ENCODE results near the gene ELMOD3.
"Not testable (repeated sequence)": the region's sequence is repeated elsewhere in the genome, so short reads cannot be mapped to it uniquely, and the experiment has no call there.

The ELMOD3 gene

DNA sequence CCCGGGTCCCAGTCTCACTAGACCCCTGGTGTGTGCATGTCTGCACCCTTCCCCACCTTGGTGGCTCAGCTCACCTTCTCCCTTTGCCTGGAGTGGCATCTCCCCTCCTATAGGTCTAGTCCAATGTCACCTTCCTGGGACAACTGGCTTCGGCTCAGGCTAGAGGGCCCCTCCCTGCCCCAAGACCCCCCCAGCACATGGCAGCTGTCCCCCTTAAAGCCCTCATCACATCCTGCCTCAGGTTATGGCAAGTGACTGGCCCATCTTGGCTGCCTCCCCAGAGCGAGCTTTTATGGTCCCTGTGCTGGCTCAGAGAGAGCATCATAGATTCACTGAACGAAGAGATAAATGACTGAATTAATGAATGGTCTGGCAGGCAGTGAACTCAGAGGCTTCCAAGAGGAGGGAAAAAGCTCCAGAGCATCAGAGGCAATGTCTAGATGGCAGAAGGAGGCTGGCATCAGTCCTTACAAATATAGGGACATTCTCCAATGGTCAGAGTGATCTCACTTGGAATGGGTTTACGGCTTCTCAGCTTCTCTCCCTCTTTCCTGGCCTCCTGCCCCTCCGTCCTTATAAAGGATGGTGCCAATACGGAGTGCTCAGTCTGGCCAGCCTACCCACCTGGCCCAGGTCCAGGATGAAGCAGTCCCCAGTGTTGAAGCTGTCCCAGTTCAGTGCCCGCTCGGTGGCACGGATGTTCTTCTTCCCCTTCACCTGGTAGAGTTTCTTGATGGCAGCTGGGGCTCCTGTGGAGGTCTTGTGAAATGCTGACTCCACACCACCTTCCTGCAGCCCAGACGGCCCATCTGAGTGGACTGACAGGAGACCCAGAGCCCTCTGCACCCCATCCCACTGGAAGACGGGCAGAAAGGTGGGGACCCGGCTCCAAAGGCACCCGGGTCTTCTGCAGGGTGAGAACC is 46.2 kb downstream of the ELMOD3 start:
- H3K4me3 ChIP-seq (ENCODE audit: low read length), result no peak overlapping the region
- no CpG with 5 or more reads among the region's 14 CpGs for WGBS (ENCODE audit: insufficient coverage, insufficient read length)
- H3K36me3 ChIP-seq (ENCODE audit: control insufficient read depth, insufficient read depth, low read length), result peaks cover 7% of the 10 kb centered on the region; the same call in 1 of the 2 replicates
- no peak overlapping the region for H3K27ac ChIP-seq (ENCODE audit: low read length)
- H3K27me3 ChIP-seq (ENCODE audit: control insufficient read depth, insufficient read depth, low read length), result no peaks in the 10 kb centered on the region
- DNase-seq (ENCODE audit: low read depth, low spot score), result no peak
- H3K9me3 ChIP-seq (ENCODE audit: control insufficient read depth, insufficient read depth, low read length), result no peaks in the 10 kb centered on the region
- H3K4me1 ChIP-seq (ENCODE audit: control insufficient read depth, insufficient read depth, low read length), result no peaks in the 10 kb centered on the region; the same call in 1 of the 2 replicates

DNA sequence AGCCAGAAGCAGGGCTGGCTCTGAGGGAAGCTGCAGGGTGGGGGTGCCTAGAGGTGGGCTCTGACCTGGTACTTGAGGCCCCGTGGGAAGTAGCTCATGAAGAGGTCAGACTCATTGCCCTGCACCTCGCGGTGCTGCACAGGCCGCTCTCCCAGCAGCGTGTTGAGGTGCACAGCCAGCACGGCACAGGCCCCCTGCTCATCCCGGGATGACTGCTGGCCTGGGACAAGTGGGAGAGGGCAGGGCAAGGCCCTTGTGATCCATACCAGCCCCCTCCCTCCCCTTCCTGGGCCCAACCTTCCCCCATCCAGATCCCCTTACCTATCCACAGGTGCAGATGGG is 46.9 kb downstream of the ELMOD3 start:
- WGBS (ENCODE audit: insufficient coverage, insufficient read length), result no CpG with 5 or more reads among the region's 7 CpGs
- no peaks in the 10 kb centered on the region for H3K27me3 ChIP-seq (ENCODE audit: control insufficient read depth, insufficient read depth, low read length)
- peaks cover 7% of the 10 kb centered on the region; the same call in 1 of the 2 replicates for H3K36me3 ChIP-seq (ENCODE audit: control insufficient read depth, insufficient read depth, low read length)
- H3K4me1 ChIP-seq (ENCODE audit: control insufficient read depth, insufficient read depth, low read length), result no peaks in the 10 kb centered on the region; the same call in 1 of the 2 replicates
- no peak overlapping the region for H3K4me3 ChIP-seq (ENCODE audit: low read length)
- no peak overlapping the region for H3K27ac ChIP-seq (ENCODE audit: low read length)
- no peaks in the 10 kb centered on the region for H3K9me3 ChIP-seq (ENCODE audit: control insufficient read depth, insufficient read depth, low read length)
- no peak for DNase-seq (ENCODE audit: low read depth, low spot score)

DNA sequence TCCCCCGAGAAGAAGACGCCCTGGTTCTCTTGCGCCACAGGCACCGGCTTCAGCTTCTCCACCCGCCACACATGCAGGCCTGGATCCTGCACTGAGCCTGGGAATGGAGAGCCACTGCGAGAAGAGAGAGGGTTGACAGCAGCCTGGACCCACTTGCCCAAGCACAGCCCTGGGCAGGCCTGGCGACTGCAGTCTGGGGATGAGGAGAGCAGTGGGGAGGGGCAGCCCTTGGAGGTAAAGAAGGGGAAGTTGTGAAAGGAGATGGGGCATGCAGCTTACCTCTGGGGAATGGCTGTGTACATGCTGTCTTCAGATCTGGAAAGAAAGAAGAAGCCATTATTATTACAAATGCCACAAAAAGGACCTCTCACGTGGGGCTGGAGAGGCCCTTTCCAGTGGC is 47.3 kb downstream of the ELMOD3 start:
- no peaks in the 10 kb centered on the region for H3K27me3 ChIP-seq (ENCODE audit: control insufficient read depth, insufficient read depth, low read length)
- no peak overlapping the region for H3K27ac ChIP-seq (ENCODE audit: low read length)
- H3K4me3 ChIP-seq (ENCODE audit: low read length), result no peak overlapping the region
- no peak for DNase-seq (ENCODE audit: low read depth, low spot score)
- no peaks in the 10 kb centered on the region for H3K9me3 ChIP-seq (ENCODE audit: control insufficient read depth, insufficient read depth, low read length)
- no CpG with 5 or more reads among the region's 8 CpGs for WGBS (ENCODE audit: insufficient coverage, insufficient read length)
- H3K4me1 ChIP-seq (ENCODE audit: control insufficient read depth, insufficient read depth, low read length), result no peaks in the 10 kb centered on the region; the same call in 1 of the 2 replicates
- H3K36me3 ChIP-seq (ENCODE audit: control insufficient read depth, insufficient read depth, low read length), result peaks cover 7% of the 10 kb centered on the region; the same call in 1 of the 2 replicates

DNA sequence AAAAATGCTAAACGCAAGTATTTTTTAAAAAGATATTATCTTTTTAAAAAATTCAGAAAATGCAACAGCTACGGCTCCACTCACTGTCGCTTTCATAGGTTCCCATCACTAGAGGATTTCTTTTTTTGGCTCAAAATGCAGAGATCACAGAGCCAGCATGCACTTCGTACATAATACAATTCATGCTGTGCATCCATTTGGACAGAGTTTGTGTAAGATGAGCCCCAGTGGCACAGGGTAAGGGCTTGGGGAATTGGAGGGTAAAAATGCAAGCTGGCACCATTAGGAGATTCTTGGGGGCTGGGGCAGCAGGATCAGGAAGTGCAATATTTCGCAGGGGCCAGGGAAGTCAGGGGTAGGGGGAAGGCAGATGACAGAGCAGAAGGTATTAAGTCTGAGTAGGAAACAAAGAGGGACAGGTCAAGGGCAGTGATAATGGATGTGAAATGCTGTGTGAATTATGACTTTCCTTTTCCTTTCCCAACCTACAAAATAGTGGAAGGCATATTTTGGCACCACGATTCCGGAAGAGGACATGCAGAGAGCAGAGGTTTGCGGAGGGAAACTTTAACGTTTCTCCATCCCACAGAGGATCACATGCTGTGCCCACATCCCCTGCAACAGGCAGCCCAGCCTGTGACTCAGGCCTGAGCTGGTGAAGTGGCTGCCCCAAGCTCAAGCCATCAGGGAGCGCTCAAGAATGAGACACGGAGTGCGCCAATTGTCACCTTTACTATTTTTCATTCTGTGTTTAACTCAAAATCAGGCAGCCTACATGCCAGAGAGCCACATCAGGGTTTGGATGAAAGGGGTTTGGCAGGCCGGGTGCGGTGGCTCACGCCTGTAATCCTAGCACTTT is 50.9 kb downstream of the ELMOD3 start:
- Histone ChIP-seq H3K27me3 (ENCODE audit: control insufficient read depth, insufficient read depth, low read length) (no peaks in the 10 kb centered on the region), H3K36me3 (ENCODE audit: control insufficient read depth, insufficient read depth, low read length) (no peaks in the 10 kb centered on the region), H3K27ac (ENCODE audit: low read length) (no peak overlapping the region), H3K9me3 (ENCODE audit: control insufficient read depth, insufficient read depth, low read length) (no peaks in the 10 kb centered on the region), H3K4me3 (ENCODE audit: low read length) (no peak overlapping the region), H3K4me1 (ENCODE audit: control insufficient read depth, insufficient read depth, low read length) (peaks cover 10% of the 10 kb centered on the region)
- WGBS (ENCODE audit: insufficient coverage, insufficient read length), result no CpG with 5 or more reads among the region's 15 CpGs
- DNase-seq (ENCODE audit: low read depth, low spot score), result no peak

DNA sequence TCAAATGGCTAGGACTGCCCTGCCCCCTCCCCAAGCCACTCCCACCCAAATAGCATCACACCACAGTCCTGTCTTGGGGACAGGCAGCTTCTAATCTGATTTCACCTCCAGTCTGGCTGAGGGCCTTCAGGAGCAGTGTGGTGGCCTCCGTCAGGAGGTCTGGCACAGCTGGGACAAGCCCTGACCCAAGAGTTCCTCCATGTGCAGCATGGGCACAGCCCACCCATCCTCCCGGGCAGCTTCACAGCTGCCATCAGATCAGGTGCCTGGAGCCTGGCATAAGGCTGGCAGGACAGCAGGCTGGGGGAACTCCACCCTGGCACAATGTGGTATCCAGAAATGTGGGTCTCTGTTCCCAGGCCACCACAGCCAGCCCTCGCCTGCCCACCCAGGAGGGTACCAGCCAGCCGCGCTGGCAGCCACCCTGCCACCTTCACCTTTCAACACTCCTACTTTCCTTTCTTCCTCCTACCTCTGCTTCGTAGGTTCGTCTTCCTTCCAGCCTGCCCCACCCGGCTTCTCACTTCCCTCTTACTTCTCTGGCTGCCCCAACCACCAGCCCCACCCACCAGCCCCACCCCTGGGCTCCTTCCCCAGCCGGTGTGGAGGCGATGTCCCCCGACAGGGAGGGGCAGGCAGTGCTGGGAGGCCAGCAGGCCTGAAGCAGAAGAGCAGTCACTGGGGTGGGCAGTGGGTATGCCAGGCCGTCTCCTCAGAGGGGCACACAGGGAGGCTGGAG is 55.4 kb downstream of the ELMOD3 start, which contains the start of gene CAPG:
Gene CAPG, minus strand, starts transcription at position 522 of the 739 bp plus-strand sequence. CDS start 8,221 bp downstream, outside the sequence.
- no peaks in the 10 kb centered on the region for H3K9me3 ChIP-seq (ENCODE audit: control insufficient read depth, insufficient read depth, low read length)
- no peaks in the 10 kb centered on the region for H3K36me3 ChIP-seq (ENCODE audit: control insufficient read depth, insufficient read depth, low read length)
- no peak for DNase-seq (ENCODE audit: low read depth, low spot score)
- no peak within 1 kb of the TSS for H3K27ac ChIP-seq (ENCODE audit: low read length)
- WGBS (ENCODE audit: insufficient coverage, insufficient read length), result no CpG with 5 or more reads among the region's 12 CpGs
- no peaks in the 10 kb centered on the region for H3K27me3 ChIP-seq (ENCODE audit: control insufficient read depth, insufficient read depth, low read length)
- no peak within 1 kb of the TSS for H3K4me3 ChIP-seq (ENCODE audit: low read length)
- peaks cover 12% of the 10 kb centered on the region for H3K4me1 ChIP-seq (ENCODE audit: control insufficient read depth, insufficient read depth, low read length)

DNA sequence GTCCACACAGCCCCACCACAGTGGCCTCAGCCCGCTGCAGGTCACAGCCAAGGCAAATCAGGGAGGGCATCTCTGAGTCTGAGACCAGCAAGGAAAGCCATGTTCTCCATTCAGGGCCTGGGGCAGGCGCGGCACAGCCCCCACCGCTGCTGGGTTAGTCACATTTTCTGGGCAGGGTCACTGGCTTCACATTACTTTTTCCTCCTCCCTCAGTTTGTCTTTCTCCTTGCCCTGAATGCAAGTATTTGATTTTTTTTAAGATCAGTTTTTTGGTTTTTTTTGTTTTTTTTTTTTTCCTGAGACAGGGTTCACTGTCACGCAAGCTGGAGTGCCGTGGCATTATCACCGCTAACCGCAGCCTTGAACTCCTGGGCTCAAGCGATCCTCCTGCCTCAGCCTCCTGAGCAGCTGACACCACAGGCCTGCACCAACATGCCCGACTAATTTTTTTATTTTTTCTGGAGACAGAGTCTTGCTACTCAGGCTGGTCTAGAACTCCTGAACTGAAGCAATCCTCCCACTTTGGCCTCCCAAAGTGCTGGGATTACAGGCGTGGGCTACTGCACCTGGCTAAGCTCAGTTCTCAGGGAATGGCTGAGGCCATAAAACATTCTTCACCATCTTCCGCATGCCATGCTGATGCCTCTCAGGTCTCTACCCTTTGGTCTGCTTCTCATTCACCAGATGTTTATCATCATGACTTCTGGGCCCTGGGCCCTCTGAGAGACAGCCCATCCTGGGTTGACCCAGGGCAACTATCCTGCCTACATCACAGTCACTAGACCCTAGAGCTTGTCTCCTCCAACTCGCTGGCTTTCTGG is 56.2 kb downstream of the ELMOD3 start:
- WGBS (ENCODE audit: insufficient coverage, insufficient read length), result no CpG with 5 or more reads among the region's 13 CpGs
- H3K4me1 ChIP-seq (ENCODE audit: control insufficient read depth, insufficient read depth, low read length), result peaks cover 12% of the 10 kb centered on the region
- H3K27me3 ChIP-seq (ENCODE audit: control insufficient read depth, insufficient read depth, low read length), result no peaks in the 10 kb centered on the region
- H3K27ac ChIP-seq (ENCODE audit: low read length), result no peak overlapping the region
- H3K36me3 ChIP-seq (ENCODE audit: control insufficient read depth, insufficient read depth, low read length), result no peaks in the 10 kb centered on the region
- no peak for DNase-seq (ENCODE audit: low read depth, low spot score)
- no peak overlapping the region for H3K4me3 ChIP-seq (ENCODE audit: low read length)
- no peaks in the 10 kb centered on the region for H3K9me3 ChIP-seq (ENCODE audit: control insufficient read depth, insufficient read depth, low read length)

DNA sequence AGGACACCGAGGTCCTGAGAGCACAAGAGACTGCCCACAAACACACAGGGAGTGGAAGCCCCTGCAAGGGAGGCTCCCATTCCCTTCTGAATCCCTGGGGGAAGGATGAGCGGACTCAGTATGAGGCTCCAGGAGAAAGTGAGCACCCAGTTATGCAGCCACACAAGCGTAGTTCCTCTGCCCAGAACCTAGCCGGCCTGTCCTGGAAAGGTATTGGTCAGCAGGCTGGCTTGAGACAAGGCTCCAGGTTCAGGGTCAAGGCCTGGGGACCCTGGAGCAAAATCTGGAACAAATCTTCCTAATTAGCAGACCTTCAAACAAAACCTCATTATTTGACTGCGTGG is 56.8 kb downstream of the ELMOD3 start:
- no peaks in the 10 kb centered on the region for H3K36me3 ChIP-seq (ENCODE audit: control insufficient read depth, insufficient read depth, low read length)
- peaks cover 12% of the 10 kb centered on the region for H3K4me1 ChIP-seq (ENCODE audit: control insufficient read depth, insufficient read depth, low read length)
- H3K4me3 ChIP-seq (ENCODE audit: low read length), result no peak overlapping the region
- H3K27me3 ChIP-seq (ENCODE audit: control insufficient read depth, insufficient read depth, low read length), result no peaks in the 10 kb centered on the region
- no peaks in the 10 kb centered on the region for H3K9me3 ChIP-seq (ENCODE audit: control insufficient read depth, insufficient read depth, low read length)
- no peak overlapping the region for H3K27ac ChIP-seq (ENCODE audit: low read length)
- no CpG with 5 or more reads among the region's 5 CpGs for WGBS (ENCODE audit: insufficient coverage, insufficient read length)
- no peak for DNase-seq (ENCODE audit: low read depth, low spot score)

DNA sequence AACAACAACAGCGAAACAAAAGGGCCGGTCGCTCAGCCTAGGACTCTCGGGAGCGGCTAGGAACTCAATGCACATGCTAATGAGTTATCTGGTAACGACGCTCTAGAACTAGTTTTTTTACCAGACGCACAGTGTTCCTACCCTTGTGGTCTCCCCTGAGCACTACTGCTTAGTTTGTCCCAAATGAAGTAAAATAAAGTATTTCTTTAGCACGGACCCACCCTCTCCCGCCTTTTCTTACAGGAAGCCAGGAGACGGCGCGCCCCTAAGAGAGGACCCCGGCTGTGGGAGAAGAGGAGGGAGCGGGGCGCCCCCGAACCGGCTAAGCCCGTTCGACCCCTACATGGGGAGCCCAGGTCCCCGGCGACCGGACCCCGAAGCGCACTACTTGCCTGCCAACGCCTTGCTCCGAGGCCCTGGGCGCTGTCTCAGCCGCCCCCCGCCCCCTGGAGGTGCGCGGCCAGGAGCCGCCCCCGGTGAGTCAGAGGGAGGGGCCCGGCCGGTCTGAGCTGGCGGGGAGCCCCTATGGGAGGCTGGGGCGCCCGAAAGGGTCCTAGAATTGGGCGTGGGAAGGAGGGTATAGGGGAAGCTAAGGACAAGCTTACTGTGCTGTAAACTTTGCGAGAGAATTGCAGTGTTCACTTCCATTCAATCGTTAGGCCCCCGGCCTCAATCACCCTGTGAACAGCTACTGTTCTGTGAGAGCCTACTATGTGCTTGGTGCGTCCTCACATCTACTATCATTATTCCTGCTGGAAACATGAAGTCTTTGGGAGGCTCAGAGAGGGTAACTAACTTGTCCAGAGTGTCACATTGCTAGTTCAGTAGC is 59.2 kb downstream of the ELMOD3 start:
- Histone ChIP-seq H3K9me3 (ENCODE audit: control insufficient read depth, insufficient read depth, low read length) (no peaks in the 10 kb centered on the region), H3K4me3 (ENCODE audit: low read length) (peak overlapping the region; percentile 37; the same call in 1 of the 2 replicates), H3K4me1 (ENCODE audit: control insufficient read depth, insufficient read depth, low read length) (peaks cover 12% of the 10 kb centered on the region), H3K27me3 (ENCODE audit: control insufficient read depth, insufficient read depth, low read length) (no peaks in the 10 kb centered on the region), H3K27ac (ENCODE audit: low read length) (no peak overlapping the region), H3K36me3 (ENCODE audit: control insufficient read depth, insufficient read depth, low read length) (no peaks in the 10 kb centered on the region)
- no peak for DNase-seq (ENCODE audit: low read depth, low spot score)
- no CpG with 5 or more reads among the region's 44 CpGs for WGBS (ENCODE audit: insufficient coverage, insufficient read length)

DNA sequence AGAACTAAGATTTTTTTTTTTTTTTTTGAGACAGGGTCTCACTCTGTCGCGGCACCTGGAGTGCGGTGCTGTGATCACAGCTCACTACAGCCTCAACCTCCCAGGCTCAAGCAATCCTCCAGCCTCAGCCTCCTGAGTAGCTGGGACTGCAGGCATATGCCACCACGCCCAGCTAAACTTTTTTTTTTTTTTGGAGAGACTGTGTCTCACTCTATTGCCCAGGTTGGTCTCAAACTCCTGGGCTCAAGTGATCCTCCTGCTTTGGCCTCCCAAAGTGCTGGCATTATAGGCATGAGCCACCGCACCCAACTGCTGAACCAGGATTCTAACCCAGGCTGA is 59.8 kb downstream of the ELMOD3 start:
- H3K4me1 ChIP-seq (ENCODE audit: control insufficient read depth, insufficient read depth, low read length); H3K36me3 ChIP-seq (ENCODE audit: control insufficient read depth, insufficient read depth, low read length); DNase-seq (ENCODE audit: low read depth, low spot score); H3K9me3 ChIP-seq (ENCODE audit: control insufficient read depth, insufficient read depth, low read length); H3K27ac ChIP-seq (ENCODE audit: low read length); H3K4me3 ChIP-seq (ENCODE audit: low read length); H3K27me3 ChIP-seq (ENCODE audit: control insufficient read depth, insufficient read depth, low read length): not testable (repeated sequence)
- no CpG with 5 or more reads among the region's 5 CpGs for WGBS (ENCODE audit: insufficient coverage, insufficient read length)

Data from iPS DF 6.9 (cell line).